Measurements from ENCODE around the gene ASCL5.

Gene ASCL5

DNA sequence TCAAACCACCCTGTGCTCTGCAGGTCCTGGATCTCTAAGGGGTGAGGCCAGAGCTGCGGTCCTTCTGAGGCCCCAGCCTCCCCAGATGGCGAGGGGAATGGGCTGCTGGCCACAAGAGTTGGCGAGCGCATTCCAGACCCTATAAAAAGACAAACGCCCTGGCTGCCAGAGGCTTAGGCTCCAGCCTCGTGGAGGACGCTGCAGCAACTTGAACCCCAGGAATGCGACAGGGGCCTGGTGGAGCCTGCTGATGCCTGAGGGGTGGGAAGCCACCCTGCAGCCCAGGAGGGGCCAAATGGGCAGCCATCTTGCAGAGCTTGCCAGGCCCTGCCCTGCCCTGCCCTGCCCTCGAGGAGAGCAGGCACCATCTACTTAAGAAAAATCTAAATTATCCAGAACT is 23.3 kb downstream of the ASCL5 start:
- Histone ChIP-seq H3K4me2 (ENCODE audit: low read depth, low read length, poor library complexity, severe bottlenecking) (no peak overlapping the region), H3K27me3 (ENCODE audit: insufficient read depth, low read length, poor library complexity, severe bottlenecking) (no peaks in the 10 kb centered on the region), H3K9ac (ENCODE audit: low read depth, low read length, poor library complexity, severe bottlenecking) (no peak overlapping the region), H3K9me2 (replicated peaks; ENCODE audit: low read depth, low read length) (no peaks in the 10 kb centered on the region), H4K20me1 (ENCODE audit: insufficient read depth, low read length, poor library complexity, severe bottlenecking) (no peaks in the 10 kb centered on the region), H2AFZ (ENCODE audit: low read length) (no peak overlapping the region), H3K36me3 (ENCODE audit: insufficient read depth, low read length) (no peaks in the 10 kb centered on the region), H3K79me2 (ENCODE audit: insufficient read depth, low read length) (no peaks in the 10 kb centered on the region), H3K9me3 (ENCODE audit: insufficient read depth, low read depth, low read length) (no peaks in the 10 kb centered on the region), H3F3A (ENCODE audit: low read depth) (no peaks in the 10 kb centered on the region), H3K4me1 (ENCODE audit: insufficient read depth, low read length, poor library complexity, severe bottlenecking) (no peaks in the 10 kb centered on the region), H3K4me3 (ENCODE audit: low read length, poor library complexity, severe bottlenecking) (no peak overlapping the region)
- TF ChIP-seq, protein P1, sequence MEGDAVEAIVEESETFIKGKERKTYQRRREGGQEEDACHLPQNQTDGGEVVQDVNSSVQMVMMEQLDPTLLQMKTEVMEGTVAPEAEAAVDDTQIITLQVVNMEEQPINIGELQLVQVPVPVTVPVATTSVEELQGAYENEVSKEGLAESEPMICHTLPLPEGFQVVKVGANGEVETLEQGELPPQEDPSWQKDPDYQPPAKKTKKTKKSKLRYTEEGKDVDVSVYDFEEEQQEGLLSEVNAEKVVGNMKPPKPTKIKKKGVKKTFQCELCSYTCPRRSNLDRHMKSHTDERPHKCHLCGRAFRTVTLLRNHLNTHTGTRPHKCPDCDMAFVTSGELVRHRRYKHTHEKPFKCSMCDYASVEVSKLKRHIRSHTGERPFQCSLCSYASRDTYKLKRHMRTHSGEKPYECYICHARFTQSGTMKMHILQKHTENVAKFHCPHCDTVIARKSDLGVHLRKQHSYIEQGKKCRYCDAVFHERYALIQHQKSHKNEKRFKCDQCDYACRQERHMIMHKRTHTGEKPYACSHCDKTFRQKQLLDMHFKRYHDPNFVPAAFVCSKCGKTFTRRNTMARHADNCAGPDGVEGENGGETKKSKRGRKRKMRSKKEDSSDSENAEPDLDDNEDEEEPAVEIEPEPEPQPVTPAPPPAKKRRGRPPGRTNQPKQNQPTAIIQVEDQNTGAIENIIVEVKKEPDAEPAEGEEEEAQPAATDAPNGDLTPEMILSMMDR (conservative IDR thresholded peaks at IDR 0.05; ENCODE audit: low read length), result no peak
- TF ChIP-seq EZH2phosphoT487 (IDR thresholded peaks at IDR 0.05; ENCODE audit: borderline replicate concordance), result no peak

DNA sequence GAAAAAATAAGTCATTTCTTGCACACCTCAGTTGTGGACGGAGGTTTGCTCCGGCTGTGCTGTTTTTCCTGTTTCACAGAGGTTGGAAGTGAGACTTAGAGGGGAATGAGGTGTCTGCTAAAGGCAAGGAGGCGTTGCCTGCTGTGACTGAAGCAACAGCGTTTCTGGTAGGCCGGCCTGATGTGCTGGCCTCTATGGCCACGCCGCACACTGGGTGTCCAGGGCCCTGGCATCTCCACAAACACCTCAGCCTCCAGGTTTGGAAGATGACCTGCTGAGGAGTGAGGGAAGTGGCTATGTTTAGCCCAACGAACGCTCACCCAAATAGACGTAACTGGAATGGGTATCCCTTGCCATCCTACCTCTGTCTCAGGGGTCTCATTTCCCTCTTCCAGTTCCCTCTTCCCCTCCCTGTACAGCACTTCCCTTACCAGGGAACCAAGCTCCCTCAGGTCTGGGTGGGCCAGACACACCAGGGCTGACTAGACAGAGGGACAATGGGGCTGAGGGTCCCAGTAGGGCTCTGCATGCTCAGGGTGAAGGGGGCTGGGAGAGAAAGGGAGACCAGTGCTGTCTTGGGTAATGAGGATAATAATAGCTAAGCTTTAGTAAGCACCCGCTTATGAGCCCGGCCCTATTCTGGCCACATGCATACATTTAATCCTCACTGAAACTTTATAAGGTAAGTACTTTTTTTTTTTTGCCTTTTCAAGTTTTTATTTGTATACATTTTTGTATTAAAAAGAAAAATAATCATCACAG is 26.6 kb downstream of the ASCL5 start:
- no peak overlapping the region for H3K9ac ChIP-seq (ENCODE audit: low read depth, low read length, poor library complexity, severe bottlenecking)
- no peak overlapping the region for H2AFZ ChIP-seq (ENCODE audit: low read length)
- no peak overlapping the region for H3K4me3 ChIP-seq (ENCODE audit: low read length, poor library complexity, severe bottlenecking)
- no peaks in the 10 kb centered on the region for H3K27me3 ChIP-seq (ENCODE audit: insufficient read depth, low read length, poor library complexity, severe bottlenecking)
- no peaks in the 10 kb centered on the region for H3K9me3 ChIP-seq (ENCODE audit: insufficient read depth, low read depth, low read length)
- no peaks in the 10 kb centered on the region for H3K36me3 ChIP-seq (ENCODE audit: insufficient read depth, low read length)
- TF ChIP-seq EZH2phosphoT487 (IDR thresholded peaks at IDR 0.05; ENCODE audit: borderline replicate concordance), result no peak
- TF ChIP-seq, protein P1 (conservative IDR thresholded peaks at IDR 0.05; ENCODE audit: low read length), result no peak
- no peaks in the 10 kb centered on the region for H4K20me1 ChIP-seq (ENCODE audit: insufficient read depth, low read length, poor library complexity, severe bottlenecking)
- H3K4me2 ChIP-seq (ENCODE audit: low read depth, low read length, poor library complexity, severe bottlenecking), result no peak overlapping the region
- H3K79me2 ChIP-seq (ENCODE audit: insufficient read depth, low read length), result no peaks in the 10 kb centered on the region
- H3K4me1 ChIP-seq (ENCODE audit: insufficient read depth, low read length, poor library complexity, severe bottlenecking), result no peaks in the 10 kb centered on the region
- no peaks in the 10 kb centered on the region for H3K9me2 ChIP-seq (replicated peaks; ENCODE audit: low read depth, low read length)
- H3F3A ChIP-seq (ENCODE audit: low read depth), result no peaks in the 10 kb centered on the region

DNA sequence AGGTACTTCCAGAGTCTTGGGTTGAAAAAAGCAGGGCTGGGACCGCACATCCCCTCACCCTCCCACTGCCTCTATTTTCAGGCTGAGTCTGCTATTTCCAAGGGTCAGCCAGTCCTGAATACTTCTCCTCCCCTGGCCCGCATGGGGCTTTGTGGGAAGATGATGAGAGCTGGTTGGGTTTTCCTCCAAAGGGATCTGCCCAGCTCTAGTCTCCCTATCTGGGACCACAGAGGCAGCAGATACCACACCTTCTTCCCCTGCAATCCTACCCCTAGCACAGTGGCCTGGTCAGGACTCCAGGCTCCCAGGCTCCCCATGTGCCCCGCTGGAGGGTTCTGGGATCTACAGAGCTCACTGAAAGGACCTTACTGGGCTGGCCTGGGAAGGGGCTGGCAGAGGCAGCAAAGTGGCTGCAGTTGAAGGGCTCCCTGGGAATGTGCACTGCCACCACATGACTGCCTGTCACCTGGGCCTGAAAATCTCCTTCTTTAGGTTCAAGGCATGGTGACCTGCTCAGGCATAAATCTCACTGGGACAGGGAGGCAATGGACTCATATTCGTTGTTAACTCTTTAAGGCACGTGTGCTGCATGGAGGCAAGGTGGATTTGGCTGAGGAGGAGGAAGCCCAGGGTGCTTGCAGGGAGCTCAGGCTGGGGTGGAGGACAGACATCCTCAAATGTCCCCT is 27.8 kb downstream of the ASCL5 start:
- no peak overlapping the region for H3K4me2 ChIP-seq (ENCODE audit: low read depth, low read length, poor library complexity, severe bottlenecking)
- no peaks in the 10 kb centered on the region for H3K4me1 ChIP-seq (ENCODE audit: insufficient read depth, low read length, poor library complexity, severe bottlenecking)
- no peak overlapping the region for H3K9ac ChIP-seq (ENCODE audit: low read depth, low read length, poor library complexity, severe bottlenecking)

More for the DNA sequence above, 27.8 kb downstream of the ASCL5 start:
- TF ChIP-seq, protein P1 (conservative IDR thresholded peaks at IDR 0.05; ENCODE audit: low read length), result no peak
- TF ChIP-seq EZH2phosphoT487 (IDR thresholded peaks at IDR 0.05; ENCODE audit: borderline replicate concordance), result no peak
- no peaks in the 10 kb centered on the region for H3K27me3 ChIP-seq (ENCODE audit: insufficient read depth, low read length, poor library complexity, severe bottlenecking)
- H3F3A ChIP-seq (ENCODE audit: low read depth), result no peaks in the 10 kb centered on the region
- H3K4me3 ChIP-seq (ENCODE audit: low read length, poor library complexity, severe bottlenecking), result no peak overlapping the region
- H3K9me3 ChIP-seq (ENCODE audit: insufficient read depth, low read depth, low read length), result no peaks in the 10 kb centered on the region
- H3K79me2 ChIP-seq (ENCODE audit: insufficient read depth, low read length), result no peaks in the 10 kb centered on the region
- no peaks in the 10 kb centered on the region for H3K9me2 ChIP-seq (replicated peaks; ENCODE audit: low read depth, low read length)
- H3K36me3 ChIP-seq (ENCODE audit: insufficient read depth, low read length), result no peaks in the 10 kb centered on the region
- no peaks in the 10 kb centered on the region for H4K20me1 ChIP-seq (ENCODE audit: insufficient read depth, low read length, poor library complexity, severe bottlenecking)
- no peak overlapping the region for H2AFZ ChIP-seq (ENCODE audit: low read length)

All from Loucy (cell line).